ENCODE measurements around the gene FOXP1. TPM values are rescaled to one million over a fixed set of nuclear protein-coding genes. Genes with fewer than 3 reads are reported as not detected.

Gene FOXP1
- total and polyA plus RNA-seq, 9 of the 15 experiments (the other 6 are each of a cell fraction or from before 2014, with no cell fraction given), result 7.7 to 34.5 (median 13.7) TPM

- Histone ChIP-seq H3K27ac (ENCODE audit: extremely low read depth, low read depth, low read length) (no peak overlapping the region), H3K4me2 (ENCODE audit: insufficient read depth, low read length) (no peak overlapping the region), H4K20me1 (replicated peaks; ENCODE audit: control insufficient read depth, insufficient read depth, low read length) (no peaks in the 10 kb centered on the region), H3K79me2 (ENCODE audit: control insufficient read depth, insufficient read depth, low read length) (peaks cover 3% of the 10 kb centered on the region; the same call in 2 of the 3 replicates), H3K9ac (ENCODE audit: insufficient read depth in 1 of 2, low read depth in 2 of 2, low read length in 2 of 2) (no peak overlapping the region), H3K4me1 (replicated peaks in 1 of 2; ENCODE audit: control insufficient read depth in 2 of 2, insufficient read depth in 2 of 2, low read length in 2 of 2) (no peaks in the 10 kb centered on the region; a peak in 1 of 5 replicates), H3K36me3 (ENCODE audit: control insufficient read depth, insufficient read depth, low read length) (peaks cover 3% of the 10 kb centered on the region; the same call in 1 of the 3 replicates), H3K4me3 (no peak overlapping the region), H3K9me3 (replicated peaks; ENCODE audit: control insufficient read depth, insufficient read depth, low read depth, low read length) (no peaks in the 10 kb centered on the region), H3K27me3 (ENCODE audit: control insufficient read depth in 2 of 2, insufficient read depth in 2 of 2, low read length in 2 of 2) (no peaks in the 10 kb centered on the region), H3K9me1 (ENCODE audit: control insufficient read depth, insufficient read depth, low read length) (no peaks in the 10 kb centered on the region), H2AFZ (ENCODE audit: low read depth, low read length) (no peak overlapping the region)
- BruUV-seq (replicated peaks), result no TSS peak
- intact Hi-C loops (cut with micrococcal nuclease), result no loop called here
- DNase-seq (ENCODE audit: extremely low read depth in 1 of 4, low spot score in 3 of 4) (no peak), FAIRE-seq (no peak), ATAC-seq (no peak)
- ChIA-PET CTCF (ENCODE audit: low intra/inter-chr PET ratio) (no interaction called here), POLR2A (no interaction called here)
- in situ Hi-C loops (cut with MboI), result no loop called here
- 50% methylated on average over 1 of the region's 2 CpGs for WGBS (ENCODE audit: insufficient coverage, low coverage, missing lambda C conversion rate)
- TF ChIP-seq CTCF (IDR thresholded peaks at IDR 0.05 in 2 of 3, conservative IDR thresholded peaks at IDR 0.05 in 1 of 3; ENCODE audit: insufficient read depth in 2 of 3, low read depth in 1 of 3, low read length in 3 of 3), result no peak
- no peak for TF ChIP-seq DACH1 (IDR thresholded peaks at IDR 0.05; ENCODE audit: partially characterized antibody)
- no peak for TF ChIP-seq RERE (CRISPR knock-in tag; IDR thresholded peaks at IDR 0.05; ENCODE audit: borderline replicate concordance)
- TF ChIP-seq NCOR1 (IDR thresholded peaks at IDR 0.05), result no peak
- TF ChIP-seq TCF15 (CRISPR knock-in tag; IDR thresholded peaks at IDR 0.05), result no peak
Observed at GRCh38 chr3:71119171-71119570, 464.4 kb downstream of the FOXP1 start.
